MG63 (cell line): ENCODE data around the gene GCHFR. TPM values are rescaled to one million over a fixed set of nuclear protein-coding genes. Genes with fewer than 3 reads are reported as not detected.

Experiments
- DNase-seq: peaks from one replicate; pipeline ENCODE4 v3.0.0-alpha.2; 2020
- H3K27me3 ChIP-seq: fragments of 250-450 bp; sonication (Bioruptor Pico); 2 replicates; pipeline ENCODE4 v1.5.1; 2020; ENCODE audit warnings: mild to moderate bottlenecking, moderate library complexity
- H3K36me3 ChIP-seq: fragments of 250-450 bp; sonication (Bioruptor Pico); 2 replicates; pipeline ENCODE4 v1.5.1; 2020; ENCODE audit warnings: mild to moderate bottlenecking, moderate library complexity
- H3K4me3 ChIP-seq: fragments of 250-450 bp; sonication (Bioruptor Pico); 2 replicates; pipeline ENCODE4 v1.5.1; 2020; ENCODE audit warnings: mild to moderate bottlenecking, moderate library complexity
- H3K9me3 ChIP-seq: fragments of 250-450 bp; sonication (Bioruptor Pico); 2 replicates; pipeline ENCODE4 v1.5.1; 2020; ENCODE audit warnings: mild to moderate bottlenecking, moderate library complexity
- total RNA-seq: library from RNA; depleted of rRNA; stranded (reverse); fragments of >200 nt; shearing (Covaris generic); gene quantifications from 2 replicates; pipeline ENCODE4 v1.2.3, GENCODE V29; 2014; ENCODE audit warnings: low replicate concordance

Gene GCHFR
- total RNA-seq, 1 experiment from 2014 or later: 4.4 TPM

GRCh38 chr15:40747685-40748631 lies 15.9 kb upstream of the GCHFR start:
- DNase-seq: peak; percentile 43
- no peaks in the 10 kb centered on the region for H3K9me3 ChIP-seq
- H3K4me3 ChIP-seq: no peak overlapping the region
- H3K27me3 ChIP-seq: no peaks in the 10 kb centered on the region
- peaks cover 41% of the 10 kb centered on the region for H3K36me3 ChIP-seq

GRCh38 chr15:40749151-40749630 lies 14.7 kb upstream of the GCHFR start:
- no peak for DNase-seq
- no peaks in the 10 kb centered on the region for H3K9me3 ChIP-seq
- no peaks in the 10 kb centered on the region for H3K27me3 ChIP-seq
- no peak overlapping the region for H3K4me3 ChIP-seq
- peaks cover 32% of the 10 kb centered on the region for H3K36me3 ChIP-seq

- Histone ChIP-seq H3K36me3 (peaks cover 29% of the 10 kb centered on the region), H3K9me3 (no peaks in the 10 kb centered on the region), H3K27me3 (no peaks in the 10 kb centered on the region), H3K4me3 (no peak overlapping the region)
- no peak for DNase-seq
Observed at GRCh38 chr15:40750885-40751284, 13.0 kb upstream of the GCHFR start.

GRCh38 chr15:40751745-40752144 lies 12.1 kb upstream of the GCHFR start:
- Histone ChIP-seq H3K36me3 (peaks cover 29% of the 10 kb centered on the region), H3K9me3 (no peaks in the 10 kb centered on the region), H3K4me3 (no peak overlapping the region), H3K27me3 (no peaks in the 10 kb centered on the region)
- DNase-seq: no peak

- DNase-seq: peak; percentile 13
- Histone ChIP-seq H3K9me3 (no peaks in the 10 kb centered on the region), H3K36me3 (peaks cover 21% of the 10 kb centered on the region), H3K27me3 (no peaks in the 10 kb centered on the region), H3K4me3 (peak overlapping the region; percentile 91)
Observed at GRCh38 chr15:40754574-40754882, 9.3 kb upstream of the GCHFR start.

GRCh38 chr15:40754883-40755811 lies 8.7 kb upstream of the GCHFR start, which contains the start of gene RMDN3:
TSS of gene RMDN3 (minus strand) at chr15:40755254. CDS start at chr15:40754783, 471 bp downstream.
- peak; percentile 85 for DNase-seq
- Histone ChIP-seq H3K27me3 (no peaks in the 10 kb centered on the region), H3K4me3 (peak within 1 kb of the TSS; percentile 91)

GRCh38 chr15:40755812-40756208 lies 8.1 kb upstream of the GCHFR start:
- Histone ChIP-seq H3K36me3 (peaks cover 14% of the 10 kb centered on the region), H3K27me3 (no peaks in the 10 kb centered on the region), H3K9me3 (no peaks in the 10 kb centered on the region), H3K4me3 (peak overlapping the region; percentile 91)
- no peak for DNase-seq

More at GRCh38 chr15:40754883-40755811, 8.7 kb upstream of the GCHFR start, which contains the start of gene RMDN3:
- Histone ChIP-seq H3K9me3 (no peaks in the 10 kb centered on the region), H3K36me3 (peaks cover 21% of the 10 kb centered on the region)

GRCh38 chr15:40756938-40757337 lies 6.9 kb upstream of the GCHFR start:
- Histone ChIP-seq H3K4me3 (no peak overlapping the region), H3K9me3 (no peaks in the 10 kb centered on the region), H3K36me3 (peaks cover 5% of the 10 kb centered on the region), H3K27me3 (no peaks in the 10 kb centered on the region)
- no peak for DNase-seq

GRCh38 chr15:40759961-40760360 lies 3.9 kb upstream of the GCHFR start:
- Histone ChIP-seq H3K36me3 (no peaks in the 10 kb centered on the region), H3K4me3 (no peak overlapping the region), H3K27me3 (no peaks in the 10 kb centered on the region), H3K9me3 (no peaks in the 10 kb centered on the region)
- DNase-seq: no peak

GRCh38 chr15:40762919-40763800 lies 708 bp upstream of the GCHFR start:
- peak; percentile 45 for DNase-seq
- H3K9me3 ChIP-seq: no peaks in the 10 kb centered on the region
- H3K4me3 ChIP-seq: peak overlapping the region; percentile 39
- no peaks in the 10 kb centered on the region for H3K27me3 ChIP-seq
- peaks cover 3% of the 10 kb centered on the region; the same call in 1 of the 2 replicates for H3K36me3 ChIP-seq

GRCh38 chr15:40764629-40765103 lies 798 bp downstream of the GCHFR start:
- Histone ChIP-seq H3K4me3 (no peak overlapping the region; the same call in 1 of the 2 replicates), H3K36me3 (peaks cover 5% of the 10 kb centered on the region; the same call in 1 of the 2 replicates), H3K9me3 (no peaks in the 10 kb centered on the region), H3K27me3 (no peaks in the 10 kb centered on the region)
- peak; percentile 33 for DNase-seq

GRCh38 chr15:40766194-40766815 lies 2.4 kb downstream of the GCHFR start:
- Histone ChIP-seq H3K36me3 (peaks cover 5% of the 10 kb centered on the region; the same call in 1 of the 2 replicates), H3K27me3 (no peaks in the 10 kb centered on the region), H3K4me3 (no peak overlapping the region), H3K9me3 (no peaks in the 10 kb centered on the region)
- no peak for DNase-seq

- H3K36me3 ChIP-seq: peaks cover 5% of the 10 kb centered on the region; the same call in 1 of the 2 replicates
- H3K9me3 ChIP-seq: no peaks in the 10 kb centered on the region
- DNase-seq: peak; percentile 83
- no peaks in the 10 kb centered on the region for H3K27me3 ChIP-seq
- no peak overlapping the region for H3K4me3 ChIP-seq
Observed at GRCh38 chr15:40766906-40767837, 3.3 kb downstream of the GCHFR start.

- no peaks in the 10 kb centered on the region for H3K9me3 ChIP-seq
- no peak for DNase-seq
- H3K27me3 ChIP-seq: no peaks in the 10 kb centered on the region
Observed at GRCh38 chr15:40767838-40768500, 4.1 kb downstream of the GCHFR start.

More at GRCh38 chr15:40767838-40768500, 4.1 kb downstream of the GCHFR start:
- Histone ChIP-seq H3K36me3 (peaks cover 5% of the 10 kb centered on the region; the same call in 1 of the 2 replicates), H3K4me3 (no peak overlapping the region)
